ENCODE measurements around the gene CD2AP.
"Not testable (repeated sequence)": the region's sequence is repeated elsewhere in the genome, so short reads cannot be mapped to it uniquely, and the experiment has no call there.

CD2AP gene, protein sequence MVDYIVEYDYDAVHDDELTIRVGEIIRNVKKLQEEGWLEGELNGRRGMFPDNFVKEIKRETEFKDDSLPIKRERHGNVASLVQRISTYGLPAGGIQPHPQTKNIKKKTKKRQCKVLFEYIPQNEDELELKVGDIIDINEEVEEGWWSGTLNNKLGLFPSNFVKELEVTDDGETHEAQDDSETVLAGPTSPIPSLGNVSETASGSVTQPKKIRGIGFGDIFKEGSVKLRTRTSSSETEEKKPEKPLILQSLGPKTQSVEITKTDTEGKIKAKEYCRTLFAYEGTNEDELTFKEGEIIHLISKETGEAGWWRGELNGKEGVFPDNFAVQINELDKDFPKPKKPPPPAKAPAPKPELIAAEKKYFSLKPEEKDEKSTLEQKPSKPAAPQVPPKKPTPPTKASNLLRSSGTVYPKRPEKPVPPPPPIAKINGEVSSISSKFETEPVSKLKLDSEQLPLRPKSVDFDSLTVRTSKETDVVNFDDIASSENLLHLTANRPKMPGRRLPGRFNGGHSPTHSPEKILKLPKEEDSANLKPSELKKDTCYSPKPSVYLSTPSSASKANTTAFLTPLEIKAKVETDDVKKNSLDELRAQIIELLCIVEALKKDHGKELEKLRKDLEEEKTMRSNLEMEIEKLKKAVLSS

DNA sequence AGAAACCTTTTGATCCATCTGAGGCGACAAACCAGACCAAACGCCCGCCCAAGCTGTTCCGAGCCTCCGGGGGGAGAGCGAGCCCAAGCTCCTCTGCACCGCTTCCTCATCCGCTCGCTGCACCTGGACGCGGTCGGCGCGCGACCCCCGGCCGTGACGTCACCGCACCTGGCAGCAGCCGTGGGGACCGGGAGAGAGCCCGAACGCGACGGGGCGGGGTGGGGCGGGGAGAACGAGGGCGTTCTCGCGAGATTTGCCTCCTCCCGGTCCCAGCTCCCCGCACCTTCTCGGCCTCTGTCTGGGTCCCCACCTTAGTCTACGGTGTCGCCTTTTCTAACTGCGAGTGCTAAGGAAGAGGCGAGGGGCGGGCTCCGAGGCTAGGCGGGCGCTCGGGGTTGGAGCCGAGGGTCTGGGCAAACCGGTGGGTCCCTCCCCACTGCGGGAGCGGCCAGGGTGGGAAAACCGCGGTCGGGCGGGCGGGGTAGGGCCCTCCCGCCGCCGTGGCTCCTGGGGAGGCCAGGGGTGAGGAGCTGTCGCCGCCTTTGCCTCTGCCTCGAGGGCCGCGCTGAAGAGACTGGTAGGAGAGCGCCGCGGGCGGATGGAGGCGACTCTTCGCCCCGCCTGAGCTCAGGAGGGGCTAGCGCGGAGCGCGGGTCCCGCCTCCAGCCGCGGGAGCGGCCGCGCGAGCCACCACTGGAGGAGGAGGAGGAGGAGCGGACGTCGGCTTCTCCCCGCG is at the start of gene CD2AP:
Gene CD2AP (plus strand): TSS at position 293 of the 736 bp plus-strand sequence. CDS start 456 bp downstream, outside the sequence.
- DNase-seq: peak; percentile 79

DNA sequence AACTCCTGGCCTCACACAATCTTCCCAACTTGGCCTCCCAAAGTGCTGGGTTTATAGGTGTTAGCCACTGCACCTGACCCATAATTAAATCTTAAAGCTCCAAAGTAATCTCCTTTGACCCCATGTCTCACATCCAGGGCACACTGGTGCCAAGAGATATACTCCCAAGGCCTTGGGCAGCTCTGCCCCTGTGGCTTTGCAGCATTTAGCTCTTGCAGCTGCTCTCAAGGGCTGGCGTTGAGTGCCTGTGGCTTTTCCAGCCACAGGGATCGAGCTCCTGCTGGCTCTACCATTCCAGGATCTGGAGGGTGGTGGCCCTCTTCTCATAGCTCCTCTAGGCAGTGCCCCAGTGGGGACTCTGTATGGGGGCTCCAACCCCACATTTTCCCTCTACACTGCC is 49.3 kb upstream of the CD2AP start:
- DNase-seq: no peak

DNA sequence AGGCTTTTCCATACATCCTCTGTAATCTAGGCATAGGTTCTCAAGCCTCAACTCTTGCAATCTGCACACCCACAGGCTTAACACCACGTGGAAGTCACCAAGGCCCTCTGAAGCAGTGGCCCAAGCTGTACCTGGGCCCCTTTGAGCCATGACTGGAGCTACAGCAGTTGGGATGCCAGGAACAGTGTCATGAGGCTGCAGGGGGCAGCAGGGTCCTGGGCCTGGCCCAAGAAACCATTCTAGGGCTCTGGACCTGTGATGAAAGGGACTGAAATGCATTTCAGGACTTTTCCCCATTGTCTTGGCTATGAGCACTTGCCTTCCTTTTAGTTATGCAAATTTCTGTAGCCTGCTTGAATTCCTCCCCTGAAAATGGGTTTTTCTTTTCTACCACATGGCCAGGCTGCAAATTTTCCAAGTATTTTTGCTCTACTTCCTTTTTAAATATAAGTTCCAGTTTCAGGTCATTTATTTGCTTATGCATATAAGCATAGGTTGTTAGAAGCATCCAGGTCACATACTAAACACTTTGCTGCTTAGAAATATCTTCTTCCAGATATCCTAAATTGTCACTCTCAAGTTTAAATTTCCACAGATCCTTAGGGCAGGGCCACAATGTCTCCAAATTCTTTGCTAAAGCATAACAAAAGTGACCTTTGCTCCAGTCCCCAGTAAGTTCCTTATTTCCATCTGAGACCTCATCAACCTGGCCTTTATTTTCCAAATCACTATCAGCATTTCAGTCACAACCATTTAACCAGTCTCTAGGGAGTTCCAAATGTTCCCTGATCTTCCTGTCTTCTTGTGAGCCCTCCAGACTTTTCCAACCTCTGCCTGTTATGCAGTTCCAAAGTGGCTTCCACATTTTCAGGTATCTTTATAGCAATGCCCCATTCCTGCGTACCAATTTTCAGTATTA is 48.6 kb upstream of the CD2AP start:
- DNase-seq: no peak

GRCh38 chr6:47434372-47435253 is 43.0 kb upstream of the CD2AP start:
- no peak for DNase-seq

- DNase-seq: no peak
These were observed 42.4 kb upstream of the CD2AP start for GRCh38 chr6:47435254-47435612.

DNA sequence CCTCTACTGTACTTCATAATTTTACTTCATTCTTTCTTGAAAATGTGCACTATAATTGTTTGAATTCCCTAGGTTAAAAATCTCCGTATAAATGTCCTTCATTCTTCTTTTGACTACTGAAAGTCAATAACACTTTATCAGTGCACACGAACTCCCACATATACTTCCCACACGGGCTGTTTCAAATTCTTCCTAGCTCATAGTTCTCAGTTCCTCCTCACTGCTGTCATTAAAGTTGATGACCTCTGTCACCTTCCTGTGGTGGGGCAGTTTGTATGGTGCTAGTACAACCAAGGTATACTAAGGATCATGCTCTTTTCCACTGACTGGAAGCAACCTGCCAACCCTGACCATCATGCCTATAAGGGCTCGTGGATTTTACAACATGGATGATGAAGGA is 40.0 kb upstream of the CD2AP start:
- DNase-seq: no peak

- DNase-seq: no peak
These were observed 38.9 kb upstream of the CD2AP start for GRCh38 chr6:47438481-47439347.

GRCh38 chr6:47439348-47439668 is 38.3 kb upstream of the CD2AP start:
- no peak for DNase-seq

- DNase-seq: no peak
These were observed 36.9 kb upstream of the CD2AP start for GRCh38 chr6:47440719-47441118.

DNA sequence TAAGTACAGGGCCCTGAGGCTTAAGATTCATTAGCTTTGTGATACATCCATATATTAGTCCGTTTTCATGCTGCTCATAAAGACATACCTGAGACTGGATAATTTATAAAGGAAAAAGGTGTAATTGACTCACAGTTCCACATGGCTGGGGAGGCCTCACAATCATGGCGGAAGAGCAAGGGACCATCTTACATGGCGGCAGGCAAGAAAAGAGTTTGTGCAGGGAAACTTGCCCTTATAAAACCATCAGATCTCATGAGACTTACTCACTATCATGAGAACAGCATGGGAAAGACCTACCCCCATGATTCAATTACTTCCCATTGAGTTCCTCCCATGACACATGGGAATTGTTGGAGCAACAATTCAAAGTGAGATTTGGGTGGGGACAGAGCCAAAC is 32.6 kb upstream of the CD2AP start:
- not testable (repeated sequence) for DNase-seq

DNA sequence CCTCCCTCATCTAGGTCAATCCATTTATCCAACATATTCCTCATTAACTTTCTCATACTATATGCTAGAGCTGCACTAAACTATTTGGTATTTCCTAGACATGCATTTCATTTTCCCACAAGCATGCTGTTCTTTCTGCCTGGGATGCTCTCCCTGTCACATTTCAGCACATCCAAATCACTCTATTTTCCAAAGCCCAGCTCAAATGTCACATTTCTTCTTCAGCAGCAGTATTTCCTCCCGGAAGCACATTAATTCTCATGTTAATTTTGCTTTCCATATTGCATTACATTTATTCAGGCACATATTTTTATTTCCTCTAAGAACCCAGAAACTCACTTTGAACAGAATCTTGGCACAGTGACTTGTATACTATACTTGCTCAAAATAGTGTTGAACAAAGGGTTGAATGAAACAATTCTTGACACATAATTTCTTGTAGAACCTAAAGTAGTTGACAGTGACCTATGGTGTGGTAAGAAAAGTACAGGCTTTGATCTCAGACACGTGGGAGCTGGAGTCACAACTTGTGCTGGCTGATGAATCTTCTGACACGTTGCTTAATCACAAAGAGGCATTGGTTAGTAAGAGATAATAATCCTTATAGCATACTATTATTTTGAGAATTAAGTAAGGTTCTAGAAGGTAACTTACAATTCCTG is 30.8 kb upstream of the CD2AP start:
- DNase-seq: no peak

DNA sequence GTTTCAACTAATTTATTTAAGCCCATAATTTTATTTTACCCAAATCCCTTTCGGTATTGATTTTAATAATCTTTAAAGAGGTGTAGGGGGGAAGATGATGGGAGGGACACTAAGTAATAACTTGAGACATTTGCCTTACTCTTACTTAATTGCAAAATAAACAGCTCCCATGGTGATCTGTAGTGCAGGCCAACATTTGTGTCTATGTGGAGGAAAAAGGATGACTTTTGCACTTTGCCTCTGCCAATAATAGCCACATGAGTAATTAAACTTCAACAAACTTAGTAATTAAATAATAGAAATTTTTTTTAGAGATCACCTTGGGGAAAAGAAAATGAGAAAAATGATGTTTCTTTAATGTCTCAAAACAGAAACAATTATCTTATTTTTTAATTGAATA is 29.9 kb upstream of the CD2AP start:
- DNase-seq: no peak

DNA sequence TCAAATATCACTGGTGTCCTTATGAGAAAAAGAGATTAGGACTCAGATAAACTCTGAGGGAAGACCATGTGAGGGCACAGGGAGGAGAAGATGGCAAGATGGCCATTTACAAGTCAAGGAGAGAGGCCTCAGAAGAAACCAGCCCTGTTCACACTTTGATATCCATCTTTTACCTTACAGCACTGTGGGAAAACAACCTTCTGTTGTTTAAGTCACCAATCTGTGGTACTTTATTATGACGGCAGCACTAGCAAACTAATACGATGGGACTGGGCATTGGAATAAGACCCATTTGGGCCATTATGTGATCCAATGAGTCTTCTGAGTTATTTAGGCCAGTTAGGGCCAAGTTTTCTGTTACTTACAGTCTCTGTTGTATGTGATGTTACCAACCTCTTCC is 26.4 kb upstream of the CD2AP start:
- no peak for DNase-seq

GRCh38 chr6:47452899-47453298 is 24.7 kb upstream of the CD2AP start:
- DNase-seq: no peak

DNA sequence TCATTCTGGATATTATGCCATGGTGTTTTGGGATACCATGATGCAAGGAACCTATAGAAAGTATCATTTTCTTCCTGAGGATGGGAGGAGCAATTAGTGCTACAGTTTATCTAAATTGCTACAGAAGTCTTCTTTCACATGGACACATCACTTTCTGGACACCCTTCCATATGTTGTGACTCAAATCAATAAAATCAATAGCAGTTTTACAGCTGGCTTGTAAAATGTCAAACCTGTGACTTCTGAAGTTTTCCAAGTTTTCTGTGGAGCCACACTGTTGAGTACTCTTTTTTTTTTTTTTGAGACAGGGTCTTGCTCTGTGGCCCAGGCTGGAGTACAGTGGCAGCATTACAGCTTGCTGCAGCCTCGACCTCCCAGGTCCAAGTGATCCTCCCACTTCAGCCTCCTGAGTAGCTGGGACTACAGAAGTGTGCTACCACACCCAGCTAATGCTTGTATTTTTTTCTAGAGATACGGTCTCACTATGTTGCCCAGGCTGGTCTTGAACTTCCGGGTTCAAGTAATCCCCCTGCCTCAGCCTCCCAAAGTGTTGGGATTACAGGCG is 24.1 kb upstream of the CD2AP start:
- DNase-seq: no peak

DNA sequence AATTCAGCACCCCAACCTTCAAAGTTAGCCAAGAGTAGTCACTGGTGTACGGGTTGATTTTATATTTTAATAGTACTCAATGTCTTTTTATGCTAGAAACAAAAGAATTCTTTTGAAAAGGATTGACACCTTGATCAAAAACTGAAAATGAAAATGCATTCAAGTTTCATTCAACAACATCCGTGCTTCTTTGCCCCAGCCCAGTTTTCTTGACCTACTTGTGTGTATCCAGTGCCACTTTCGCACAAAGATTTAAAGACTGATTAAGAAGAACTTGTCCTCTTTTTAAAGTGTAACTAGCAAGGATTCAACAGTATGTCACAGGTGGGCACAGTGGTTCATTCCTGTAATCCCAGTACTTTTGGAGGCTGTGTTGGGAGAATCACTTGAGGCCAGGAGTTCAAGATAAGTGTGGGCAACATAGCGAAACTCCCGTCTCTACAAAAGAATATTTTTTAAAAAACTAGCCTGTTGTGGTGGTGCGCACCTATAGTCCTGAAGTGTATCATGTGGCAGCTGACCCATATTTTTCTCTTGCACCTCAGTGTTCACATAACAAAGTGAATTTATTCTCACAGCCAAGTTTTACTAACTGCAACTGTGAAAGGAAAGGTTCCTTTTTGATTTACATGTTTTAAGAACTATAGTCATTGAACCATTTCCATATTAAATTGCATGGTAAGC is 22.7 kb upstream of the CD2AP start:
- DNase-seq: no peak

DNA sequence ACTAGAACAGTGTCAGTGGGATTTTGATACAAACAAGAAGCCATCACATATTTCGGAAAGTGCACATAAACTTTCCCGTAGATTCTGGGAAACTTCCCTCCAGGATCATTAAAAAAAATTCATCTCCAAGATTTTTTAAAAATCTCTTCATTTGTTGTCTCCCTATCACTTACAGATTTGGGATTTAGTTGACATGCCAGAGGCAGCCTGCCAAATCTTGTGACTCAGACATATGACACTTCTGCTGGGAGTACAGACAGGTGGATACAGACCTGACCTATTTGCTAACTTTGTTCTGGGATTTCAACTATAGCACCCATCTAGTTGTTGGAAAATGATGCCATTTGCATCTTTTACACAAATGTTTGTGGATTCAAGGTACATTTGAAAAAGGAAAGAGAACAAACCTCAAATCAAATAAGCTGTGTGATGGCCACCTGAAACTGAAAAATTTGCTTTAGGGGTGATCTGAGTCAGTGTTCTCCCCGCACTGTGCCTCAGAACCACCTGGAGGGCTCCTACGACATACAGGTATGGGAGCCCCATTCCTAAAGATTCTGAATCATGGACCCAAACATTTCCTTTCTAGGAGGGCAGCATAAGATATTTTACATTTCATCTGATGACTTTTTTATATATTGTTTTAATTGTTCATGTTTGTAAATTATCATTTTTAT is 21.9 kb upstream of the CD2AP start:
- no peak for DNase-seq

DNA sequence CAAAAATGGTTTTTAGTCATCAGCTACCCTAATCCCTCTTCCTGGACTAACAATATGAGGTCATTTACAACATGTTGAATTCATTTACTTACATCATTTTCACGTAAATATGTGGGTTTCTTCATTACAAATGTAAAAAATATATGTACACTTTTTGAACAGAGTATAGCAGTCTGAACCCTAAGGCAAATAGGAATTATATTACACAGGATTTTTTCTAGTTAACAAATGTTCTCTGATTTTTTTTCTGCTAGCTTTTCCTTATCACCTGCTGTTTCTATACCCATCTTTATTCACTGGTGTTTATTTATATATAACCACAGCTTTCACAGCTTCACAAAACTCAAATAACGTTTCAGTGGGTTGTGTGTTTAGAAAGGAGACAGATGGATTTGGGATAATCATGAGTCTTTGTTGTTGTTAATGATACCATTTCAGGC is 21.0 kb upstream of the CD2AP start:
- DNase-seq: no peak

DNA sequence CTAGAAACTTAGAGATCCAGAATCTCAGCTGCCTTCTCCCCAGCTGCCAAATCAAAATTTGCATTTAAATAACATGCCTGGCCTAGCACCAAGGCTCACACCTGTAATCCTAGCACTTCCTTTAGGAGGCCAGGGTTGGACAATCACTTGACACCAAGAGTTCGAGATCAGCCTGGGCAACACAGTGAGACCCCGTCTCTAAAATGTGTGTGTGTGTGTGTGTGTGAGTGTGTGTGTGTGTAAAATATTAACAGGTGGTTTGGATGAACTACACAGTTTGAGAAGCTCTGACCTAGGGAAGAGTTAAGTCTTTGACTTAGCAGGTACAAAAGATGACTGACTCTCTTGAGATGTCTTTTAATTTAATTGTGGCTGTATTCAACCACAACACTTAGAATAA is 20.2 kb upstream of the CD2AP start:
- no peak for DNase-seq

Data from activated CD4-positive, alpha-beta T cell treated with anti-CD3 and anti-CD28 coated beads for 1 hour (primary cell).